ENCODE measurements around the gene HBM. TPM values are rescaled to one million over a fixed set of nuclear protein-coding genes. Genes with fewer than 3 reads are reported as not detected.
A peak's percentile ranks its signal among the peaks of the same experiment; 100 is the strongest.
"Not testable (repeated sequence)": the region's sequence is repeated elsewhere in the genome, so short reads cannot be mapped to it uniquely, and the experiment has no call there.

Gene HBM
- total RNA-seq, 1 donor from 2014 or later, result not detected

DNA sequence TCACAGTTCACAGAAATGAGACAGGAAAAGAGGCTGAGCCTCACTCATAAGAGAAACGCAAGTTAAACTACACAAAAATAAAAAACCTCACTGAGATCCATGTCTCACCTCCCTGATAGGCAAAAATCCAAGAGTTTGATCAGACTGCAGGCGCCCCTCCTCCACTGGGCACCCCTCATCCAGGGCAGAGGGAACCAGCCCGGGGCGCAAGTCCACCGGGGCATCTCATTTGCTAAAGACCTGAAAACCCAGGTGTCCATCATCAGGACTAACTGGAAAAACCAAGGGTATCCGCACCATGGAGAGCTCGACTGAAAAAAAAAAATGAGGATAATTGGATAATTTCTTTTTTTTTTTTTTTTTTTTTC lies 10.8 kb upstream of the HBM start:
- DNase-seq (ENCODE audit: low spot score), result no peak
- Histone ChIP-seq H2AFZ (replicated peaks) (no peak overlapping the region), H3K36me3 (no peaks in the 10 kb centered on the region), H3K79me2 (ENCODE audit: low read depth) (no peaks in the 10 kb centered on the region), H3K4me2 (peak overlapping the region; percentile 90), H4K20me1 (ENCODE audit: low read depth) (no peaks in the 10 kb centered on the region), H3K27ac (no peak overlapping the region), H3K27me3 (peaks cover 89% of the 10 kb centered on the region), H3K4me3 (peak overlapping the region; percentile 57), H3K4me1 (peaks cover 7% of the 10 kb centered on the region), H3F3A (ENCODE audit: low read depth) (peaks cover 11% of the 10 kb centered on the region), H3K9ac (no peak overlapping the region), H3K9me3 (ENCODE audit: low read depth) (no peaks in the 10 kb centered on the region)
- H3K4me3 Mint-ChIP-seq, result peak overlapping the region; percentile 86
- H3K9me3 Mint-ChIP-seq, result peaks cover 6% of the 10 kb centered on the region
- H3K27ac Mint-ChIP-seq, result no peak overlapping the region
- TF ChIP-seq EZH2phosphoT487 (IDR thresholded peaks at IDR 0.05) (no peak), EZH2 (IDR thresholded peaks at IDR 0.05) (peak; percentile 21)
- peaks cover 2% of the 10 kb centered on the region for H3K36me3 Mint-ChIP-seq
- peaks cover 6% of the 10 kb centered on the region for H3K4me1 Mint-ChIP-seq
- H3K27me3 Mint-ChIP-seq (ENCODE audit: insufficient read depth, low read depth), result peaks cover 54% of the 10 kb centered on the region

DNA sequence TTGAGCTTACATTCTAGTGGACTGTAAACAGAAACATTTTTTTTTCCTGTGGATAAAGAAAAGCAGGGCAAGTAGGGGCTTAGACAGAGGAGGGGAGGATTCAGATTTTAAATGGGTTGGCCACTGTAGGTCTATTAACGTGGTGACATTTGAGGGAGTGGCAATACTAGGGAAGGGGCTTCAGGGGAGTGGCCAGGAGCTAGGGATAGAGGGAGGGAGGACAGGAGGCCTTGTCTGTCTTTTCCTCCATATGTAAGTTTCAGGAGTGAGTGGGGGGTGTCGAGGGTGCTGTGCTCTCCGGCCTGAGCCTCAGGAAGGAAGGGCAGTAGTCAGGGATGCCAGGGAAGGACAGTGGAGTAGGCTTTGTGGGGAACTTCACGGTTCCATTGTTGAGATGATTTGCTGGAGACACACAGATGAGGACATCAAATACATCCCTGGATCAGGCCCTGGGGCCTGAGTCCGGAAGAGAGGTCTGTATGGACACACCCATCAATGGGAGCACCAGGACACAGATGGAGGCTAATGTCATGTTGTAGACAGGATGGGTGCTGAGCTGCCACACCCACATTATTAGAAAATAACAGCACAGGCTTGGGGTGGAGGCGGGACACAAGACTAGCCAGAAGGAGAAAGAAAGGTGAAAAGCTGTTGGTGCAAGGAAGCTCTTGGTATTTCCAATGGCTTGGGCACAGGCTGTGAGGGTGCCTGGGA lies 6.5 kb upstream of the HBM start:
- Mint-ChIP-seq H3K27me3 (ENCODE audit: insufficient read depth, low read depth) (peaks cover 51% of the 10 kb centered on the region), H3K4me1 (peaks cover 6% of the 10 kb centered on the region), H3K36me3 (peaks cover 2% of the 10 kb centered on the region), H3K9me3 (peaks cover 6% of the 10 kb centered on the region), H3K4me3 (no peak overlapping the region), H3K27ac (no peak overlapping the region)
- Histone ChIP-seq H4K20me1 (ENCODE audit: low read depth) (no peaks in the 10 kb centered on the region), H3K9ac (no peak overlapping the region), H3K27ac (no peak overlapping the region), H3K36me3 (no peaks in the 10 kb centered on the region), H3K79me2 (ENCODE audit: low read depth) (no peaks in the 10 kb centered on the region), H3K4me3 (no peak overlapping the region), H3K4me1 (peaks cover 7% of the 10 kb centered on the region), H2AFZ (replicated peaks) (no peak overlapping the region), H3K27me3 (peaks cover 85% of the 10 kb centered on the region), H3F3A (ENCODE audit: low read depth) (peaks cover 5% of the 10 kb centered on the region), H3K4me2 (no peak overlapping the region), H3K9me3 (ENCODE audit: low read depth) (no peaks in the 10 kb centered on the region)
- DNase-seq (ENCODE audit: low spot score), result no peak
- TF ChIP-seq EZH2 (IDR thresholded peaks at IDR 0.05) (no peak), EZH2phosphoT487 (IDR thresholded peaks at IDR 0.05) (no peak)
- TF ChIP-seq, protein P1, sequence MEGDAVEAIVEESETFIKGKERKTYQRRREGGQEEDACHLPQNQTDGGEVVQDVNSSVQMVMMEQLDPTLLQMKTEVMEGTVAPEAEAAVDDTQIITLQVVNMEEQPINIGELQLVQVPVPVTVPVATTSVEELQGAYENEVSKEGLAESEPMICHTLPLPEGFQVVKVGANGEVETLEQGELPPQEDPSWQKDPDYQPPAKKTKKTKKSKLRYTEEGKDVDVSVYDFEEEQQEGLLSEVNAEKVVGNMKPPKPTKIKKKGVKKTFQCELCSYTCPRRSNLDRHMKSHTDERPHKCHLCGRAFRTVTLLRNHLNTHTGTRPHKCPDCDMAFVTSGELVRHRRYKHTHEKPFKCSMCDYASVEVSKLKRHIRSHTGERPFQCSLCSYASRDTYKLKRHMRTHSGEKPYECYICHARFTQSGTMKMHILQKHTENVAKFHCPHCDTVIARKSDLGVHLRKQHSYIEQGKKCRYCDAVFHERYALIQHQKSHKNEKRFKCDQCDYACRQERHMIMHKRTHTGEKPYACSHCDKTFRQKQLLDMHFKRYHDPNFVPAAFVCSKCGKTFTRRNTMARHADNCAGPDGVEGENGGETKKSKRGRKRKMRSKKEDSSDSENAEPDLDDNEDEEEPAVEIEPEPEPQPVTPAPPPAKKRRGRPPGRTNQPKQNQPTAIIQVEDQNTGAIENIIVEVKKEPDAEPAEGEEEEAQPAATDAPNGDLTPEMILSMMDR (IDR thresholded peaks at IDR 0.05), result no peak

DNA sequence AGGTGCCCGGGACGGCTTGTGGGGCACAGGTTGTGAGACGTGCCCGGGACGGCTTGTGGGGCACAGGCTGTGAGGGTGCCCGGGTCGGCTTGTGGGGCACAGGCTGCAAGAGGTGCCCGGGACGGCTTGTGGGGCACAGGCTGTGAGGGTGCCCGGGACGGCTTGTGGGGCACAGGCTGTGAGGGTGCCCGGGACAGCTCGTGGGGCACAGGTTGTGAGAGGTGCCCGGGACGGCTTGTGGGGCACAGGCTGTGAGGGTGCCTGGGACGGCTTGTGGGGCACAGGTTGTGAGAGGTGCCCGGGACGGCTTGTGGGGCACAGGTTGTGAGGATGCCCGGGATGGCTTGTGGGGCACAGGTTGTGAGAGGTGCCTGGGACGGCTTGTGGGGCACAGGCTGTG lies 5.5 kb upstream of the HBM start:
- H3K9me3 ChIP-seq (ENCODE audit: low read depth); H4K20me1 ChIP-seq (ENCODE audit: low read depth); H2AFZ ChIP-seq (replicated peaks); DNase-seq (ENCODE audit: low spot score); H3K4me2 ChIP-seq; H3K79me2 ChIP-seq (ENCODE audit: low read depth); H3K36me3 Mint-ChIP-seq; H3K9ac ChIP-seq; H3K4me1 ChIP-seq; H3K4me1 Mint-ChIP-seq; H3K4me3 ChIP-seq; H3K4me3 Mint-ChIP-seq; H3K27ac Mint-ChIP-seq; H3F3A ChIP-seq (ENCODE audit: low read depth); H3K27ac ChIP-seq; H3K36me3 ChIP-seq; H3K9me3 Mint-ChIP-seq: not testable (repeated sequence)
- H3K27me3 ChIP-seq, result peaks cover 80% of the 10 kb centered on the region
- peaks cover 49% of the 10 kb centered on the region for H3K27me3 Mint-ChIP-seq (ENCODE audit: insufficient read depth, low read depth)

DNA sequence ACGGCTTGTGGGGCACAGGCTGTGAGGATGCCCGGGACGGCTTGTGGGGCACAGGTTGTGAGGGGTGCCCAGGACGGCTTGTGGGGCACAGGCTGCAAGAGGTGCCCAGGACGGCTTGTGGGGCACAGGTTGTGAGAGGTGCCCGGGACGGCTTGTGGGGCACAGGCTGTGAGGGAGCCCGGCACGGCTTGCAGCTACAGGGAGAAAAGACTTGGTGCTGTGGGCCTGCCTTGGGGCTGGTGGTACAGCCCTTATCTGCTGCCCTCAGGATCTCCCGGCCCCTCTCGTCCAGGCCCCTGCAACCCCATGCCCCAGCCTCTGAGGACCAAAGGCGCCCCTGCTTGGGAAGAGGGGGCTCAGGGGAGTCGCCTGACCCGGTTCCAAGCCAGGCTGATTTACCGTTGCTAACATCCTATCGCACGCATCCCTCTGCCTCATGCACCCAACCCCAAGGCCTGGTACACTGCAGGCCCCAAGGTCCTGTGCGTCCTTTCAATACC lies 5.0 kb upstream of the HBM start:
- Histone ChIP-seq H4K20me1 (ENCODE audit: low read depth) (peaks cover 8% of the 10 kb centered on the region), H3F3A (ENCODE audit: low read depth) (peaks cover 6% of the 10 kb centered on the region), H3K4me2 (no peak overlapping the region), H3K79me2 (ENCODE audit: low read depth) (no peaks in the 10 kb centered on the region), H3K27ac (no peak overlapping the region), H3K9me3 (ENCODE audit: low read depth) (no peaks in the 10 kb centered on the region), H3K4me3 (no peak overlapping the region), H3K36me3 (no peaks in the 10 kb centered on the region), H3K9ac (no peak overlapping the region), H3K27me3 (peaks cover 80% of the 10 kb centered on the region), H3K4me1 (peaks cover 7% of the 10 kb centered on the region), H2AFZ (replicated peaks) (no peak overlapping the region)
- H3K4me1 Mint-ChIP-seq, result no peaks in the 10 kb centered on the region
- peaks cover 48% of the 10 kb centered on the region for H3K27me3 Mint-ChIP-seq (ENCODE audit: insufficient read depth, low read depth)
- H3K9me3 Mint-ChIP-seq, result peaks cover 2% of the 10 kb centered on the region
- H3K36me3 Mint-ChIP-seq, result no peaks in the 10 kb centered on the region
- DNase-seq (ENCODE audit: low spot score), result no peak
- peak overlapping the region; percentile 59 for H3K4me3 Mint-ChIP-seq
- H3K27ac Mint-ChIP-seq, result no peak overlapping the region
- no peak for TF ChIP-seq EZH2phosphoT487 (IDR thresholded peaks at IDR 0.05)
- TF ChIP-seq EZH2 (IDR thresholded peaks at IDR 0.05), result no peak
- TF ChIP-seq, protein P1 (IDR thresholded peaks at IDR 0.05), result no peak
